ENCODE results near the gene PCDHGC5. TPM values are rescaled to one million over a fixed set of nuclear protein-coding genes. Genes with fewer than 3 reads are reported as not detected.

PCDHGC5 gene
- polyA plus RNA-seq, 3 donors from 2014 or later: not detected

DNA sequence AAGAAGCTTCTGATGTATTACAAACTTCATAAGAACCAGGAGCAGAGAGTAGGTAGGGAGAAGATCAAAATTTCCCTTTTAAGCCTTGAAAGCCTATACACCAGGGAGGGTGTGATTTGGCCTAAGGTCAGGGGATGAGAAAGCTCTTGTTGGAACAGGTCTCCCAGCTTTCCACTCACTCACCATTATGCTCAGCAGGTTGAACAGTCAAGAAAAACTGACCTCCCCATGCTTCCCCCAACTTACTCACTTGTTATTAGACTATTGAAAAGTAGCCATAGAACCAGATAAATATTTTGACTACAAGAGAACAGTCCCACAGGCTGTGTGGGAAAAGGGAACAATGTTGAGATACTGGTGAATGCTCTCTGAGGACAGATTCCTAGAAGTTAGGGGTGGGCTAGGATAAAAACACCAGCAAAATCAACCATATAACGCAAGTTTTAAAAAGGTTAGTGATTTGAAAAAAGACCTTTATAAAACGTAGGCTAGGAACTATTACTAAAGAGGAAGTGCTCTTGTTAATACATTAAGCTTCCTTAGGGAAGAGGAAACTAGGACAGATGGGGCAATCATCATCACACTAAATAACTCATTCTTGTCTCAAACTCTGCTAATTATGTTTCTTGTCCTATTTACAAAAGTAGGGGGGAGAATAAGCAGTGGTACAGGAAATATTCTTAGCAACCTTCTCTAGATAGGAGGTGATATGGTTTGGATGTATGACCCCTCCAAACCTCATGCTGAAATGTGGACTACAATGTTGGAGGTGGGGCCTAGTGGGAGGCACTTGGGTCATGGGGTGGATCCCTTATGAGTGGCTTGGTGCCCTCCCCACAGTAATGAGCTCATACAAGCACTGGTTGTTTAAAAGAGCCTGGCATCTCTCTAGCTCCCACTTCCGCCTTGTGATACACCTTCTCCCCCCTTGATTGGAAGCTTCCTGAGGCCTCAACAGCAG, 31.0 kb downstream of the PCDHGC5 start:
- DNase-seq: no peak
- Mint-ChIP-seq H3K27ac (peak overlapping the region in 1 of 6 donors; percentile 18), H3K36me3 (peaks cover 26 to 80% (median 32%) of the 10 kb centered on the region in 3 donors), H3K9me3 (no peaks in the 10 kb centered on the region), H3K27me3 (ENCODE audit: low read depth in 3 of 3) (peaks cover 0 to 6% (median 3%) of the 10 kb centered on the region in 3 donors), H3K4me1 (peaks cover 32 to 56% of the 10 kb centered on the region in 2 donors), H3K4me3 (no peak overlapping the region)

GRCh38 chr5:141521244-141521781, 32.4 kb downstream of the PCDHGC5 start:
- peak overlapping the region in 2 of 6 donors; percentile 19 to 41 for H3K27ac Mint-ChIP-seq
- peaks cover 3 to 8% (median 5%) of the 10 kb centered on the region in 3 donors for H3K27me3 Mint-ChIP-seq (ENCODE audit: low read depth in 3 of 3)
- no peak for DNase-seq
- H3K9me3 Mint-ChIP-seq: no peaks in the 10 kb centered on the region
- no peak overlapping the region for H3K4me3 Mint-ChIP-seq
- peaks cover 24 to 82% (median 44%) of the 10 kb centered on the region in 3 donors for H3K36me3 Mint-ChIP-seq
- H3K4me1 Mint-ChIP-seq: peaks cover 19 to 49% of the 10 kb centered on the region in 2 donors

DNA sequence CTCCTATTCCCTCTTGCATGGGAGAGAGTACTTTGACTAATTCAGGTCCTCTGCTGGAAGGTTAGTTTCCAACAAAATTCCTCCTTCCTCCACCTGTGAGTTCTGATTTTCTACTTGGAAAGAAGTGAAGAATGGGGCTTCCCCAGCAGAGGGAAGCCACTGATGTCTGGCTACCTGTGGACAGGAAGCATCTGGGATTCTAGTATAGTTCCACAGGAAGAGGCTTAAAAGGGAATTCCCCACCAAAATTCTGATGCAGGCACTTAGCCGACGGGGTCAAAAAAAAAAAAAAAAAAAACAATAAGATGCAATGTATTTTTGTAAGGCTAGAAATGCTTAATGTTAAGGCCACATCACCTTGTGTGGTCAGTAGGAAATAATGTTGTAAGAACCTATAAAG, 33.4 kb downstream of the PCDHGC5 start:
- Mint-ChIP-seq H3K4me1 (peaks cover 13 to 40% of the 10 kb centered on the region in 2 donors), H3K4me3 (no peak overlapping the region), H3K27ac (peak overlapping the region in 4 of 6 donors; percentile 37 to 52 (median 51)), H3K9me3 (no peaks in the 10 kb centered on the region), H3K36me3 (peaks cover 22 to 85% (median 43%) of the 10 kb centered on the region in 3 donors), H3K27me3 (ENCODE audit: low read depth in 3 of 3) (peaks cover 3 to 10% (median 5%) of the 10 kb centered on the region in 3 donors)
- no peak for DNase-seq

DNA sequence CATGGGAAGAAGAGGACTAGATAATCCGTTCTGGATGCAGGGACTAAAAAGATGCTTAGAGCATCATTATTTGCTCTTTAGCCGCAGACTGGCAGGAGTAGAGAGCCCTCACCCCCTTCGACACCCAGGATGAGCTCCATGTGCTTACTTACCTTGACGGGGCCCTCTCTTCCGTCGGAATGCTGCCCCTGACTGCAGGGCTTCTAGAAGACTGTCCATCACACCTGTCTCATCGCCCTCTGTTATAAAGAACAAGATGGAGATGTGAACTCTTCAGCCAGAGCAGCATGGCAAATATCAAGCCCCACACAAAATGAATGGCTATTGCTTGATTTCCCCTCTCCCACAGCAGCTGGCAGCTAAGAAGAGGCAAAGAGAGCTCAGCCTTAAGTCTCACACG, 35.1 kb downstream of the PCDHGC5 start:
- peaks cover 13 to 29% of the 10 kb centered on the region in 2 donors for H3K4me1 Mint-ChIP-seq
- peak overlapping the region in 2 of 6 donors; percentile 29 to 65 for H3K27ac Mint-ChIP-seq
- peaks cover 28 to 87% (median 52%) of the 10 kb centered on the region in 3 donors for H3K36me3 Mint-ChIP-seq
- peaks cover 3 to 12% (median 5%) of the 10 kb centered on the region in 3 donors for H3K27me3 Mint-ChIP-seq (ENCODE audit: low read depth in 3 of 3)
- no peak for DNase-seq
- H3K9me3 Mint-ChIP-seq: no peaks in the 10 kb centered on the region
- H3K4me3 Mint-ChIP-seq: no peak overlapping the region

DNA sequence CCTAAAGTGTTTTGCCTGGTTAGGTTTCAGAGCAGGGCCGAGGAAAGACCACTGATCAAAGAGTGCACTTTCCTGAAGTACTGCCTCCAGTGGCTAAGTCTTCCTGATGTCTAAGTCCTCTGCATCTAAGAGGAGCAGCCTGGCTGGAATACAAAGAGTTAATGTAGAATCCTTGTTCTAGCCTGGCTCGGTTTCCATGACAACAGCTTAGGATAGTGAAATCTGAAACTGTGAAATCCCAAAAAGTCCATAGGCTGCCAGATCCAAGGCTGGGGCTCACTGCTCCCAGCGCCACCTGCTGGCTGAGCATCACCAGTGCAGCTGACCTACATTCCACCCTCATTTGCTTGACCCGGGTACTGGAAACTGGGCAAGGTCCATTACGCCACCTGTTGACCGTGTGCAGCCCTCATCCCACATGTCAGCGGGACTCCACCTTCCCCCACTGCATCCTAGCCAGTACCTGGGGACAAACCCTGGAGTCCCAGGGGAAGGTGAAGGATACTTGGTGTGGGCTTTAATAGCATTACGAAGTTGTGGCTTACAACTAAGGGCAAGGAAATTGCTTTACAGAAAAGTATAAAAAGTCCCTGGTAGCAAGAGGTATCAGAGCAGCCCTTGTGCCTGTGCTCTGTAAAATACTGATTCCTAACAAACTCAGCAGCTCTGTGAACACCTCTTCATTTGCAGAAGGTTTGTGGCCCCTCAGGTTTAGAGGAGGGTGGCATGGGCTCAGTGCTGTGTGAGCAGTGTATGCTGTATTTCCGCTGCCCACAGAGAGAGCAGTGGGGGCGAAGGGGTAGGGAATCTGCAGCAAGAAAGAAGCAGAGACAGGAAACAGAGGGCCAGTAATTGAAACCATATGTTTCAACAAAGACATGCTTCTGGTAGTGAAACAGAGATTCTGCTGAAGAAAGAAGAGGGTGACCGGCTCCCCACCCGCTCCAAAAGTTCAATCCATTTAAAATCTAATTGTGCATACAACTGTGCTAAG, 36.0 kb downstream of the PCDHGC5 start:
- no peak overlapping the region for H3K4me3 Mint-ChIP-seq

GRCh38 chr5:141525653-141526052, 36.8 kb downstream of the PCDHGC5 start:
- Mint-ChIP-seq H3K4me1 (peaks cover 12 to 29% of the 10 kb centered on the region in 2 donors), H3K9me3 (no peaks in the 10 kb centered on the region), H3K27ac (peak overlapping the region; percentile 13 to 75 (median 40)), H3K27me3 (ENCODE audit: low read depth in 3 of 3) (peaks cover 5 to 11% (median 5%) of the 10 kb centered on the region in 3 donors), H3K4me3 (no peak overlapping the region), H3K36me3 (peaks cover 28 to 77% (median 43%) of the 10 kb centered on the region in 3 donors)
- DNase-seq: no peak

More for the DNA sequence above, 36.0 kb downstream of the PCDHGC5 start:
- DNase-seq: peak; percentile 46 to 62 (median 61)
- Mint-ChIP-seq H3K4me1 (peaks cover 13 to 29% of the 10 kb centered on the region in 2 donors), H3K27me3 (ENCODE audit: low read depth in 3 of 3) (peaks cover 5 to 12% (median 8%) of the 10 kb centered on the region in 3 donors), H3K9me3 (no peaks in the 10 kb centered on the region), H3K36me3 (peaks cover 28 to 84% (median 48%) of the 10 kb centered on the region in 3 donors), H3K27ac (peak overlapping the region; percentile 43 to 79 (median 68))

DNA sequence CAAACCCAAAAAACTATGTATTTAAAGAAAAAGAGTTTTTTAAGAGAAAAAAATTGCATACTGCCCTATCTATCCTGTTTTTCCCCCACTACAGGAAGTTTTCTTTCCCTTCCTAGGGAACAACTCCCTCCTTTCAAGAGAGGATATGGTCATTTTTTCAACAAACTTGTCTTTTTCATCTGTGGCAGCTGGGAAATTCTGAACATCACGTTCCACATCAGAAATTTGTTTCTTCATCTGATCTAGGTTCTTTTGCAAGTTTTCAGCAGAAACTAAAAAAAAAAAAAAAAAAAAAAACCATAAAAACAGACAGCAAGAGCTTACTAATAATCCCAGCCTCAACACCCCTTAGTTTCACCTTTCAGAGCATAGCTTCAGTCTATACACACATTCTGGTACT, 38.5 kb downstream of the PCDHGC5 start:
- Mint-ChIP-seq H3K4me1 (peaks cover 8 to 16% of the 10 kb centered on the region in 2 donors), H3K4me3 (no peak overlapping the region), H3K36me3 (peaks cover 19 to 62% (median 33%) of the 10 kb centered on the region in 3 donors), H3K27me3 (ENCODE audit: low read depth in 3 of 3) (peaks cover 5 to 10% (median 5%) of the 10 kb centered on the region in 3 donors), H3K27ac (peak overlapping the region in 4 of 6 donors; percentile 25 to 56 (median 40)), H3K9me3 (no peaks in the 10 kb centered on the region)
- no peak for DNase-seq

GRCh38 chr5:141528291-141528984, 39.6 kb downstream of the PCDHGC5 start:
- Mint-ChIP-seq H3K9me3 (no peaks in the 10 kb centered on the region), H3K4me1 (peaks cover 8 to 15% of the 10 kb centered on the region in 2 donors), H3K36me3 (peaks cover 19 to 57% (median 33%) of the 10 kb centered on the region in 3 donors), H3K4me3 (no peak overlapping the region), H3K27ac (peak overlapping the region; percentile 1 to 61 (median 19)), H3K27me3 (ENCODE audit: low read depth in 3 of 3) (peaks cover 5 to 10% (median 5%) of the 10 kb centered on the region in 3 donors)
- no peak for DNase-seq

- Mint-ChIP-seq H3K27me3 (ENCODE audit: low read depth in 3 of 3) (peaks cover 5 to 10% (median 5%) of the 10 kb centered on the region in 3 donors), H3K4me1 (peaks cover 8 to 16% of the 10 kb centered on the region in 2 donors), H3K9me3 (no peaks in the 10 kb centered on the region), H3K36me3 (peaks cover 19 to 56% (median 35%) of the 10 kb centered on the region in 3 donors), H3K27ac (peak overlapping the region; percentile 1 to 61 (median 14)), H3K4me3 (no peak overlapping the region)
- no peak for DNase-seq
These were observed 40.1 kb downstream of the PCDHGC5 start for GRCh38 chr5:141529002-141529401.

GRCh38 chr5:141529873-141530272, 41.0 kb downstream of the PCDHGC5 start:
- no peak for DNase-seq
- peaks cover 15 to 56% (median 40%) of the 10 kb centered on the region in 3 donors for H3K36me3 Mint-ChIP-seq
- no peak overlapping the region for H3K27ac Mint-ChIP-seq
- H3K27me3 Mint-ChIP-seq (ENCODE audit: low read depth in 3 of 3): peaks cover 5 to 8% (median 7%) of the 10 kb centered on the region in 3 donors
- H3K4me3 Mint-ChIP-seq: no peak overlapping the region
- peaks cover 5 to 18% of the 10 kb centered on the region in 2 donors for H3K4me1 Mint-ChIP-seq
- no peaks in the 10 kb centered on the region for H3K9me3 Mint-ChIP-seq

GRCh38 chr5:141532726-141533125, 43.8 kb downstream of the PCDHGC5 start:
- DNase-seq: no peak
- no peak overlapping the region for H3K4me3 Mint-ChIP-seq
- peaks cover 2 to 5% (median 2%) of the 10 kb centered on the region in 3 donors for H3K27me3 Mint-ChIP-seq (ENCODE audit: low read depth in 3 of 3)
- H3K36me3 Mint-ChIP-seq: peaks cover 15 to 33% (median 29%) of the 10 kb centered on the region in 3 donors
- H3K9me3 Mint-ChIP-seq: no peaks in the 10 kb centered on the region
- no peak overlapping the region for H3K27ac Mint-ChIP-seq
- peaks cover 10 to 26% of the 10 kb centered on the region in 2 donors for H3K4me1 Mint-ChIP-seq

DNA sequence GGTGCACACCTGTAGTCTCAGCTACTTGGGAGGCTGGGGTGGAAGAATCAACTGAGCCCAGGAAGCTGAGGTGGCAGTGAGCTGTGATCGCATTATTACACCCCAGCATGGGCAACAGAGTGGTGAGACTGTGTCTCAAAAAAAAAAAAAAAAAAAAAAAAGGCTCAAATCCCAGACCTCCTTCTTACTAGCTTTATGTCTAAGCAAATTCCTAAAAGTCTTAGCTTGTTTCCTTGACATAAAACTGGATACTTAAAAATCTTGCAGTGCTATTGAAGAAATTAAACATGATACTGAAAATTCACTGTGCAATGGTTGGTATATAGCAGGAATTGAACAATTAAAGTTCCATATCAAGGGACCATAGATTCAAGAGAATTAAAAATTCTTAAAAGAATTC, 45.0 kb downstream of the PCDHGC5 start:
- peaks cover 0 to 5% (median 2%) of the 10 kb centered on the region in 3 donors for H3K27me3 Mint-ChIP-seq (ENCODE audit: low read depth in 3 of 3)
- no peaks in the 10 kb centered on the region for H3K9me3 Mint-ChIP-seq
- DNase-seq: no peak
- H3K36me3 Mint-ChIP-seq: peaks cover 9 to 22% (median 21%) of the 10 kb centered on the region in 3 donors
- H3K4me1 Mint-ChIP-seq: peaks cover 10 to 26% of the 10 kb centered on the region in 2 donors
- H3K27ac Mint-ChIP-seq: peak overlapping the region in 1 of 6 donors; percentile 70
- no peak overlapping the region for H3K4me3 Mint-ChIP-seq

All from immature natural killer cell (primary cell).